KMS-11 (cell line): ENCODE data around the gene HECA.

Source experiments
- H2AFZ ChIP-seq: fragments of 200-600 bp; sonication (generic); 2 replicates; pipeline ENCODE4 v1.6.1; 2016; ENCODE audit warnings: antibody characterized with exemption, mixed run types, low read depth
- H3K27ac ChIP-seq: fragments of 200-600 bp; sonication (generic); 2 replicates; pipeline ENCODE4 v1.6.1; 2016; ENCODE audit warnings: mild to moderate bottlenecking, mixed run types
- H3K27me3 ChIP-seq: fragments of 200-600 bp; sonication (generic); 2 replicates; pipeline ENCODE4 v1.6.1; 2017; ENCODE audit warnings: mild to moderate bottlenecking, low read depth, mixed run types, moderate library complexity; ENCODE audit not compliant: insufficient read depth
- H3K36me3 ChIP-seq: fragments of 200-600 bp; sonication (generic); 2 replicates; pipeline ENCODE4 v1.6.1; 2017; ENCODE audit warnings: mild to moderate bottlenecking, mixed run types; ENCODE audit not compliant: insufficient read depth
- H3K4me1 ChIP-seq: fragments of 200-600 bp; sonication (generic); 2 replicates; pipeline ENCODE4 v1.6.1; 2016; ENCODE audit warnings: mild to moderate bottlenecking, low read depth, mixed run types; ENCODE audit not compliant: poor library complexity, severe bottlenecking
- H3K4me2 ChIP-seq: fragments of 200-600 bp; sonication (generic); 2 replicates; pipeline ENCODE4 v1.7.0; 2016; ENCODE audit warnings: mild to moderate bottlenecking, mixed run types
- H3K4me3 ChIP-seq: fragments of 200-600 bp; sonication (generic); IDR thresholded peaks from 2 replicates; pipeline ENCODE4 v1.6.1; 2017; ENCODE audit warnings: low read depth, low read length, mixed read lengths; ENCODE audit not compliant: insufficient read depth
- H3K79me2 ChIP-seq: fragments of 200-600 bp; sonication (generic); 2 replicates; pipeline ENCODE4 v1.6.1; 2016; ENCODE audit warnings: low read depth, mixed run types; ENCODE audit not compliant: insufficient read depth
- H3K9ac ChIP-seq: fragments of 200-600 bp; sonication (generic); 2 replicates; pipeline ENCODE4 v1.6.1; 2016; ENCODE audit warnings: mild to moderate bottlenecking, mixed run types
- H4K20me1 ChIP-seq: fragments of 200-600 bp; sonication (generic); 2 replicates; pipeline ENCODE4 v1.6.1; 2016; ENCODE audit warnings: mild to moderate bottlenecking, mixed run types; ENCODE audit not compliant: insufficient read depth
- TF ChIP-seq, protein P1 (sequence below): fragments of 200-600 bp; sonication (generic); conservative IDR thresholded peaks from 2 replicates; pipeline ENCODE4 v1.6.1; 2017; ENCODE audit warnings: low read depth, mild to moderate bottlenecking, antibody characterized with exemption, low read length, moderate library complexity, mixed read lengths

HECA gene

GRCh38 chr6:139152892-139153271, 18.0 kb downstream of the HECA start:
- Histone ChIP-seq H3K79me2 (peaks cover 6% of the 10 kb centered on the region; the same call in 1 of the 2 replicates), H3K27ac (no peak overlapping the region), H3K36me3 (no peaks in the 10 kb centered on the region), H3K4me2 (no peak overlapping the region), H4K20me1 (no peaks in the 10 kb centered on the region), H3K27me3 (no peaks in the 10 kb centered on the region), H2AFZ (no peak overlapping the region), H3K4me1 (no peaks in the 10 kb centered on the region), H3K9ac (no peak overlapping the region), H3K4me3 (no peak overlapping the region)
- TF ChIP-seq, protein P1, sequence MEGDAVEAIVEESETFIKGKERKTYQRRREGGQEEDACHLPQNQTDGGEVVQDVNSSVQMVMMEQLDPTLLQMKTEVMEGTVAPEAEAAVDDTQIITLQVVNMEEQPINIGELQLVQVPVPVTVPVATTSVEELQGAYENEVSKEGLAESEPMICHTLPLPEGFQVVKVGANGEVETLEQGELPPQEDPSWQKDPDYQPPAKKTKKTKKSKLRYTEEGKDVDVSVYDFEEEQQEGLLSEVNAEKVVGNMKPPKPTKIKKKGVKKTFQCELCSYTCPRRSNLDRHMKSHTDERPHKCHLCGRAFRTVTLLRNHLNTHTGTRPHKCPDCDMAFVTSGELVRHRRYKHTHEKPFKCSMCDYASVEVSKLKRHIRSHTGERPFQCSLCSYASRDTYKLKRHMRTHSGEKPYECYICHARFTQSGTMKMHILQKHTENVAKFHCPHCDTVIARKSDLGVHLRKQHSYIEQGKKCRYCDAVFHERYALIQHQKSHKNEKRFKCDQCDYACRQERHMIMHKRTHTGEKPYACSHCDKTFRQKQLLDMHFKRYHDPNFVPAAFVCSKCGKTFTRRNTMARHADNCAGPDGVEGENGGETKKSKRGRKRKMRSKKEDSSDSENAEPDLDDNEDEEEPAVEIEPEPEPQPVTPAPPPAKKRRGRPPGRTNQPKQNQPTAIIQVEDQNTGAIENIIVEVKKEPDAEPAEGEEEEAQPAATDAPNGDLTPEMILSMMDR, result no peak

GRCh38 chr6:139153855-139154254, 19.0 kb downstream of the HECA start:
- Histone ChIP-seq H3K36me3 (no peaks in the 10 kb centered on the region), H2AFZ (no peak overlapping the region), H3K79me2 (peaks cover 6% of the 10 kb centered on the region; the same call in 1 of the 2 replicates), H3K4me1 (no peaks in the 10 kb centered on the region), H3K4me3 (no peak overlapping the region), H4K20me1 (no peaks in the 10 kb centered on the region), H3K9ac (no peak overlapping the region), H3K27ac (no peak overlapping the region), H3K4me2 (no peak overlapping the region), H3K27me3 (no peaks in the 10 kb centered on the region)
- TF ChIP-seq, protein P1, result no peak

- H3K27me3 ChIP-seq, result no peaks in the 10 kb centered on the region
- H3K36me3 ChIP-seq, result no peaks in the 10 kb centered on the region
- peaks cover 7% of the 10 kb centered on the region for H3K4me1 ChIP-seq
- H3K79me2 ChIP-seq, result peaks cover 6% of the 10 kb centered on the region; the same call in 1 of the 2 replicates
- TF ChIP-seq, protein P1, result no peak
- no peak overlapping the region for H3K9ac ChIP-seq
- no peaks in the 10 kb centered on the region for H4K20me1 ChIP-seq
- no peak overlapping the region for H3K4me3 ChIP-seq
- H2AFZ ChIP-seq, result no peak overlapping the region
- no peak overlapping the region for H3K4me2 ChIP-seq
- H3K27ac ChIP-seq, result no peak overlapping the region
Measured at GRCh38 chr6:139154881-139155547, 20.1 kb downstream of the HECA start.

DNA sequence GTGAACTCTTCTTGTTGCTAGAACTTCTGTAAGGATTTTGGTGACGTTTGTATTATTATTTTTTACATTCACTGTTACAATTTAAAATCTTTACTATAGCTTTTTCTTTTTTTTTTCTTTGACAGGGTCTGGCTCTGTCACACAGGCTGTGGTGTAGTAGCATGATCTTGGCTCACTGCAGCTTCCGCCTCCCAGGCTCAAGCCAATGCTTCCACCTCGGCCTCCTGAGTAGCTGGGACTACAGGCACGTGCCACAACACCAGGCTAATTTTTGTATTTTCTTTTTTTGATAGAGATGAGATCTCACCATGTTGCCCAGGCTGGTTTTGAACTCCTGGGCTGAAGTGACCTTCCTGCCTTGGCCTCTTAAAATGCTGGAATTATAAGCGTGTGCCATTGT, 21.2 kb downstream of the HECA start:
- peaks cover 18% of the 10 kb centered on the region for H3K4me1 ChIP-seq
- peaks cover 4% of the 10 kb centered on the region; the same call in 1 of the 2 replicates for H3K79me2 ChIP-seq
- no peak overlapping the region for H3K27ac ChIP-seq
- TF ChIP-seq, protein P1, result no peak
- H3K4me2 ChIP-seq, result no peak overlapping the region
- H3K4me3 ChIP-seq, result no peak overlapping the region
- no peak overlapping the region for H3K9ac ChIP-seq
- no peaks in the 10 kb centered on the region for H4K20me1 ChIP-seq
- H3K27me3 ChIP-seq, result no peaks in the 10 kb centered on the region
- no peaks in the 10 kb centered on the region for H3K36me3 ChIP-seq
- no peak overlapping the region for H2AFZ ChIP-seq
